Measurements from ENCODE around the gene TBC1D14.

- TF ChIP-seq CTCF (conservative IDR thresholded peaks at IDR 0.05) (no peak), ZFX (IDR thresholded peaks at IDR 0.05) (no peak)
Observed at GRCh38 chr4:6891436-6892170, 18.0 kb upstream of the TBC1D14 start.
